Neural crest cell (in vitro differentiated cells): ENCODE results near the gene PCSK2. TPM values are rescaled to one million over a fixed set of nuclear protein-coding genes. Genes with fewer than 3 reads are reported as not detected.

Experiments
- DNase-seq: peaks from one replicate; pipeline ENCODE4 v3.0.0; 2021; ENCODE audit warnings: low read depth, mixed read lengths, low spot score
- H3K27ac Mint-ChIP-seq: one replicate; pipeline ENCODE4 v1.8.0; 2021; ENCODE audit warnings: mild to moderate bottlenecking, mixed read lengths; ENCODE audit not compliant: unreplicated experiment
- H3K27me3 Mint-ChIP-seq: 2 replicates; pipeline ENCODE4 v1.8.0; 2021; ENCODE audit warnings: low read depth, mild to moderate bottlenecking, mixed read lengths
- H3K36me3 Mint-ChIP-seq: 2 replicates; pipeline ENCODE4 v1.8.0; 2021; ENCODE audit warnings: low read depth, mild to moderate bottlenecking, mixed read lengths
- H3K4me1 Mint-ChIP-seq: 2 replicates; pipeline ENCODE4 v1.8.0; 2021; ENCODE audit warnings: mixed read lengths
- H3K4me3 Mint-ChIP-seq: one replicate; pipeline ENCODE4 v1.8.0; 2021; ENCODE audit warnings: mild to moderate bottlenecking, mixed read lengths
- H3K9me3 Mint-ChIP-seq: 2 replicates; pipeline ENCODE4 v1.8.0; 2021; ENCODE audit warnings: mixed read lengths
- total RNA-seq: library from RNA; stranded (reverse); gene quantifications from 2 replicates; pipeline ENCODE4 v1.2.1, GENCODE V29; 2021
- TF ChIP-seq, protein P1 (sequence below): fragments of 200-600 bp; sonication (generic); conservative IDR thresholded peaks from 2 replicates; pipeline ENCODE4 v1.5.0; 2021; ENCODE audit warnings: antibody characterized with exemption, mild to moderate bottlenecking

PCSK2 gene
- total RNA-seq, 1 donor from 2014 or later = 2.1 TPM

DNA sequence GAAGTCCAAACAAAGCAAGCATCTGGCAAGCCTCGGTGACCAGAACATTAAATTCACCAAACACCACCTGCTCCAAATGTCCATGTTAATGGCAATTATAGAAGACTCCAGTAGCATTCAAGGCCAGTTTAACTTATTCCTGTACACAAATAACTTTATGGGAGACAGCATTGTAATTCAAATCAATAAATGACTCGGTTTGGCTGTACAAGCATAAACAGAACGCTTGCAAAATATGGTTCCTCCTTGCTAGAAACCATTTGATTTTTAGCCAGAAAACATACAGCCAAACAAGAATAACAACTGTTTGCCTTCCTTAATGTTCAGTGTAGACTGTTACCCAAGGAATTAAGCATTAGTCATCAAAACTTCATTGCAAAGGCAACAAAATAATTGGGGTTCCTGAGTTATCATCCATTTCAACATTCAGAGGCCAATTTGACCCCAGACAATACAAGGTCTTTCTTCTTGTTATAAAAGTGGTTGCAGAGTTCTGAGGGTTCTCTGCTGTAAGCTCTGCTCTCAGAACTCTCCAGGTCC lies 179.3 kb downstream of the PCSK2 start:
- TF ChIP-seq, protein P1, sequence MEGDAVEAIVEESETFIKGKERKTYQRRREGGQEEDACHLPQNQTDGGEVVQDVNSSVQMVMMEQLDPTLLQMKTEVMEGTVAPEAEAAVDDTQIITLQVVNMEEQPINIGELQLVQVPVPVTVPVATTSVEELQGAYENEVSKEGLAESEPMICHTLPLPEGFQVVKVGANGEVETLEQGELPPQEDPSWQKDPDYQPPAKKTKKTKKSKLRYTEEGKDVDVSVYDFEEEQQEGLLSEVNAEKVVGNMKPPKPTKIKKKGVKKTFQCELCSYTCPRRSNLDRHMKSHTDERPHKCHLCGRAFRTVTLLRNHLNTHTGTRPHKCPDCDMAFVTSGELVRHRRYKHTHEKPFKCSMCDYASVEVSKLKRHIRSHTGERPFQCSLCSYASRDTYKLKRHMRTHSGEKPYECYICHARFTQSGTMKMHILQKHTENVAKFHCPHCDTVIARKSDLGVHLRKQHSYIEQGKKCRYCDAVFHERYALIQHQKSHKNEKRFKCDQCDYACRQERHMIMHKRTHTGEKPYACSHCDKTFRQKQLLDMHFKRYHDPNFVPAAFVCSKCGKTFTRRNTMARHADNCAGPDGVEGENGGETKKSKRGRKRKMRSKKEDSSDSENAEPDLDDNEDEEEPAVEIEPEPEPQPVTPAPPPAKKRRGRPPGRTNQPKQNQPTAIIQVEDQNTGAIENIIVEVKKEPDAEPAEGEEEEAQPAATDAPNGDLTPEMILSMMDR = no peak
- Mint-ChIP-seq H3K9me3 (no peaks in the 10 kb centered on the region), H3K27ac (no peak overlapping the region), H3K27me3 (no peaks in the 10 kb centered on the region), H3K36me3 (no peaks in the 10 kb centered on the region), H3K4me3 (no peak overlapping the region), H3K4me1 (no peaks in the 10 kb centered on the region)
- no peak for DNase-seq

DNA sequence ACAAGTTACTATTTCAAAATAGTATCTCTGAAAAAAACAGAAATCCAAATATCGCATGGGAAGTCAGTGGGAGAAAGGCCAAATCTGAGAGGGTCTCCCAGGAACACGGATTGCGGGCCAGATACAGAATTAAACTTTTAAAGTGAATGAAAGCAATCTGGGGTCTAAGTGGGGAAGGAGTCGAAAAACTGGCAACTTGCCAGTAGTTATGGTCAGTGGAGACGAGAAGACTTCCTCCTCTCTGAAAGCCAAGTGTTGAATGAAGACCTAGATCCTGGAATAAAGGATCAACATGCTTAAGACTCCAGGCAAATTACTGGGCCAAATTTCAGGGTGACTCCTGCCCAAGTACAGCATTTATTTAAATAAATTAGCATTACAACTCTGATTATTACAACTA lies 180.7 kb downstream of the PCSK2 start:
- TF ChIP-seq, protein P1 = no peak
- Mint-ChIP-seq H3K27ac (no peak overlapping the region), H3K4me1 (no peaks in the 10 kb centered on the region), H3K4me3 (no peak overlapping the region), H3K9me3 (no peaks in the 10 kb centered on the region), H3K36me3 (no peaks in the 10 kb centered on the region), H3K27me3 (no peaks in the 10 kb centered on the region)
- no peak for DNase-seq

DNA sequence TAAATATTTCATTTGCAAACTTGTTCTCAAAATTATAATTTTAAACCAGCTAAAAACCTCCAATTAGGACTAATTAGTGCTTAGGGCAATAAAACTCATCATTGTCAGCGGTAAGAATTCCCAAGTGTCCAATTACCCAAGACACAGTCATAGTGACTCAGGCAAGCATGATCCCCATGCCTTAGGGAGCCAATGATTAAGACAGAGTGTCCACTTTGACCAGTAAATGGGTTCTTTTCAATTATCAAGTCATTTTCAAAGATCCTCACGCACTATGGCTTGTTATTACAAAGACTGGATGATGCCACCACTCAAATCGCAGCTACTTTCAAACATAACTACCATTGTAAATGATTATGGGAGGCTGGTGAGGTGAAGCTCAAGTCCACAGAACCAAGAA lies 190.4 kb downstream of the PCSK2 start:
- H3K4me3 Mint-ChIP-seq = no peak overlapping the region
- H3K27me3 Mint-ChIP-seq = peaks cover 15% of the 10 kb centered on the region
- peaks cover 11% of the 10 kb centered on the region for H3K9me3 Mint-ChIP-seq
- H3K36me3 Mint-ChIP-seq = peaks cover 10% of the 10 kb centered on the region
- H3K27ac Mint-ChIP-seq = no peak overlapping the region
- no peak for DNase-seq
- H3K4me1 Mint-ChIP-seq = no peaks in the 10 kb centered on the region
- TF ChIP-seq, protein P1 = no peak

DNA sequence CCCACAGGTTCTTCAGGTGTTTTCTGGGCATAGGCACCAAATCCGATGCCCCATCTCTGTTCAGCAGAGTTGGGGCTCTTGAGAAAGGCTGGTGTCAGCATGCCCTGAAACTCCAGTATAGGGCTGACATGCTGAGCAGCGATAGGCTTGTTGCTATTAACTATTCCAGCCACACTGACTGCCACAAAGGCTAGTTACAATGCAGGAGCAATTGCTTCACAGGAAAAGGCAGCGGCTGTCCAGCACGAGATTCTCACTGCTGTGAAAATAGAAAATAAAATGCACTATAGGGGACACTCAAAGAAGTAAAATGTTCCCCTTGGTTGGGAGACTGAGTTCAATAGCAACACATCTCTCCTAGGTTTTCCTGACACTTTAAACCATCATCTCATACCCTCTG lies 191.9 kb downstream of the PCSK2 start:
- Mint-ChIP-seq H3K4me3 (no peak overlapping the region), H3K9me3 (peaks cover 9% of the 10 kb centered on the region)

DNA sequence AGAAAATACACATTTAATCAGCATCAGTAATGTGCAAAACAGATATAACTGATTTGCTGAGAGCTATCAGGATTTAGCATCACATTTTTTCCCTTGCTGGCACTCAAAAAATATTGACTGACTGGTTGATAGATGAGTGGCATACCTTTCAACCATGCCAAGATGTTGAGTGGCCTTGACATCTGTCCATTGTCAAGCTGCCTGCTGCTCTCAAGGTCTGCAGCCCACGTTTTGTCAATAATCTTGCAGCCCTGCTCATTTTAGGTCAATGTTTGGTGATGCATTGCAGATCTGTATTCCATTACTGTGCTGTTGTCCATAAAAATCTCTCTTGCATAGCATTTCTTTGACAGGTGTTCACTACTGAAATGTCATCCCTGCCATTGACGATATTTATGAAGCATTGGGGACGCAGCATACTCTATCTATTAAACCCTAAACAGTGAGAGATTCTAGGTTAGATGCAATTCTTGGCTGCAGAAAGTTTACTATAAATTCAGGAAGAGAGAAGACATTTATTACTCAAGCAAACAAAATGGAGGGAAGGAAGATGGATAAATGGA lies 192.7 kb downstream of the PCSK2 start:
- peaks cover 13% of the 10 kb centered on the region for H3K27me3 Mint-ChIP-seq
- no peaks in the 10 kb centered on the region for H3K4me1 Mint-ChIP-seq
- H3K27ac Mint-ChIP-seq = no peak overlapping the region
- peaks cover 3% of the 10 kb centered on the region for H3K36me3 Mint-ChIP-seq
- H3K9me3 Mint-ChIP-seq = peaks cover 4% of the 10 kb centered on the region
- no peak overlapping the region for H3K4me3 Mint-ChIP-seq
- TF ChIP-seq, protein P1 = no peak
- no peak for DNase-seq

More for the DNA sequence above, 191.9 kb downstream of the PCSK2 start:
- no peak for DNase-seq
- Mint-ChIP-seq H3K27ac (no peak overlapping the region), H3K27me3 (peaks cover 15% of the 10 kb centered on the region), H3K36me3 (peaks cover 8% of the 10 kb centered on the region), H3K4me1 (no peaks in the 10 kb centered on the region)
- TF ChIP-seq, protein P1 = no peak
